GM04504 (cell line): ENCODE measurements around the gene MED12L.
A peak's percentile ranks its signal among the peaks of the same experiment; 100 is the strongest.

ENCODE experiments used
- DNase-seq: peaks from one replicate; pipeline ENCODE4 v3.0.0-alpha.2; 2012; ENCODE audit warnings: low read depth

MED12L gene

DNA sequence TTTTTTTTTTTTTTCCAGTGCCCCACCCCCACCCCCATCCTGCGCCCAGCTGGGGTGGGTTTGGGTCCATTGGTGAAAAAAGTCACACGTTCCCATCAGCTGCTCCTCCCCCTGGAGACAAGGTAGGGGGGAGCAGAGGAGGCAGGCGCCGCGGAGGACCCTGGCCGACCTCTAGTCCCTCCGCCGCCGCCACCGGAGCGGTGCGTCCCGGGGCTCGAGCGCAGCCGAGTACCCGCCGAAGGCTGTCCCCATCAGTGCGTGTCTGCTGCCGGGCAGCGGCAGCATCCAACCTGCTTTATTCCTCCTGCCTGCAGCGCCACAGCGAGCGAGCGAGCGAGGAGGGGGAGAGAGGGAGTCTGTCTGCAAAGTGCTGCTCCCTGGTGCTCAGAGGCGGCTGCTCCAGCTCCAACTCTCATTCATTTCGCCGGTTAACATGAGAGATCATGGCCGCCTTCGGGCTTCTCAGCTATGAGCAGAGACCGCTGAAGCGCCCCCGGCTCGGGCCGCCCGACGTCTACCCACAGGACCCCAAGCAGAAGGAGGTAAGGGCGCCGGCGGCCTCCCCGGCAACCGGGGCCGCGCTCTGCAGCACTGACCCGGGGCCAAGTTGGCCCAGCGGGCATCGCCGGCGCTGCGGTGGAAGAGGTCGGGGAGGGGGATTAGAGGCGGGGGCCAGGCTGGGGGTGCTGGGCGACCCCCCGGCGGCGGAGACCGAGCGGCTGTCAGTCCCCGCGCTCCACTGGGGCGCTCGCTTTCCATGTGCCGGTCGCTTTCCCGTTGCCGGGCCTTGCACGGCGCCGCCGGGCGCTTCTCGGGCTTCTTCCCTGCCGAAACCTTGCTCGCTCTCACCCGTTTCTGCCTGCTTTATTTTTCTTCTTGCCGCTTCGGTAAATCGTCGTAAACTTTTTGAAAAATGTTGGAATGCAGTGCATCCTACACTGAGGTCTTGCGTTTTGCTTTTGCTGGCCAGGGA, 1.3 kb downstream of the MED12L start:
- DNase-seq = peak; percentile 65

- no peak for DNase-seq
Observed at GRCh38 chr3:151087648-151088047, 2.2 kb downstream of the MED12L start.

GRCh38 chr3:151091685-151092345, 6.4 kb downstream of the MED12L start:
- no peak for DNase-seq

GRCh38 chr3:151093148-151093547, 7.7 kb downstream of the MED12L start:
- no peak for DNase-seq

GRCh38 chr3:151093905-151094304, 8.4 kb downstream of the MED12L start:
- no peak for DNase-seq

DNA sequence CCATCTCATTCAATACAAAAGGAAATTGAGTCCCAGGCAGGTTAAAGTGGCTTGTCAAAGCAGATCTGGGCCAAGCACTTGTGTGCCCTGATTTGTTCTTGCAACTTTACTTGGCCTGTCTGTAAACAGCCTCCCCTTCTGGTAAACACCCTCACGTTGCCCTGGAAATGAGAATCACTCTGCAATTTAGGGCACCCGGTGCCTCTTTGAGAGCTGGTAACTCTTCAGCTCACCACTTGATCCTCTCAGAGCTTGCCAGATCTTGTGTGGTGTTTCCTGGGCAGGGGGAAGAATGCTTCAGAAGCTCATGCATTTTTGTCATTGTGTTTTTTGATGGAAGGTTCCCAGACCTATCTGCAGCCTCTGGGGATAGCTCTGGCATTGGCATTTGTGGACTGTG, 11.3 kb downstream of the MED12L start:
- no peak for DNase-seq

DNA sequence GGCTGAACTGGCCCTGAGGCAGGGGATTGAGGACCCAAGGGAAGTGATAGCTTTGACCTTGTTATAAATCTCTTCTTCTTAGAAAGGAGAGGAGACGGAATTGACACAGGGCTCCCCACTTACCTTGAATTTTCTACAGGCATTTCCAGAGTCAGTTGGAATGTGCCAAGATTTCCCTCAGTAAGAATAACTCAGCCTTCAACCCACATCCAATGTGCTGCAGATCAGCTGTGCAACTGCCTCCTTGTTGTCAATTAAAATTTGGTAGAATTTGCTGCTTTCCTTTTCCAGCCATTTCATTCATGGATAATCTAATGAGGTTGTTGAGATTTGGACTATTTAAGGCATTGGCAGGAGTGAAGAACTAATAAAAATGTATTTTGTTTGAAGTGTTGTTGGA, 14.6 kb downstream of the MED12L start:
- no peak for DNase-seq

GRCh38 chr3:151101270-151101969, 16.0 kb downstream of the MED12L start:
- no peak for DNase-seq

- DNase-seq = no peak
Observed at GRCh38 chr3:151106311-151106710, 20.8 kb downstream of the MED12L start.

DNA sequence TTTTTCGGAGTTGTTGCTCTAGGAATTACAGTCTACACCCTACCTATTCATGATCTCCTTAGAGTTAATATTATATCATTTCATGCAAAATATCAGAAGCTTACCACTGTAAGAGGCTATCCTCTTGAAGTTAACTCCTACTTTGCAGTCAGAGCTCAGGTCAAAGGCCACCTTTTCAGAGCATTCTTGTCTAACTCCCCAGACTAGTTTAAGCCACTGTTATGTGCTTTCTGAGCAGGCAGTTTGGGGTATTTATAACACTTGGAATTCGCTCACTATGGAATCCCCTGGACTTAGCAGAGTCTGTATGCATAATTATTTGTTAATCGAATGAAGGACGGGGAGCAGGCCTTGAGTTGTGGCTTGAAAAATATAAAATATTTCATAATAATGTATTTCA, 21.7 kb downstream of the MED12L start:
- no peak for DNase-seq

GRCh38 chr3:151107701-151108100, 22.2 kb downstream of the MED12L start:
- DNase-seq = no peak

DNA sequence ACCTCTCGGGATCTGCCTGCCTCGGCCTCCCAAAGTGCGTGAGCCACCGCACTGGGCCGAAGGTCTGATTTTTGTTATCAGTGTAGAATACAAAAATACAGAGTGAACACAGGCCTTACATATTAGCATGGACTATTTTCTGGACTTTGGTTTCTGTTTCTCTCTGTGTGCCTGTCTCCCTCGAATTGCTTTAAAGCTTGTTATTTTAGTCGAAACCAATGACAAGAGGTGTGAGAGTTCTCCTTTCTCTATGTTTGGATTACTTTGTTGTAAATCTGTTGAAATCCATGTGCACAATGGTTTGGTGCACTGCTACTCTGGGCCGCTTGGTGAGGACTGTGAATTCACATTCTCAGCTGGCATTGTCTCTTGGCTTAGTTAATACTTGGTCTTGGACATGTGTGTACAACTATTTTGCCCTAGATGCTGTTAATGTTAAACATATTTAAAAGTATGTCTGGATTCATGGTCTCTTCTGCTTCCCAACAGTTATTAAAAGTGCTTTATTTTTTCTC, 23.9 kb downstream of the MED12L start:
- no peak for DNase-seq

- DNase-seq = no peak
Observed at GRCh38 chr3:151112731-151113130, 27.3 kb downstream of the MED12L start.

DNA sequence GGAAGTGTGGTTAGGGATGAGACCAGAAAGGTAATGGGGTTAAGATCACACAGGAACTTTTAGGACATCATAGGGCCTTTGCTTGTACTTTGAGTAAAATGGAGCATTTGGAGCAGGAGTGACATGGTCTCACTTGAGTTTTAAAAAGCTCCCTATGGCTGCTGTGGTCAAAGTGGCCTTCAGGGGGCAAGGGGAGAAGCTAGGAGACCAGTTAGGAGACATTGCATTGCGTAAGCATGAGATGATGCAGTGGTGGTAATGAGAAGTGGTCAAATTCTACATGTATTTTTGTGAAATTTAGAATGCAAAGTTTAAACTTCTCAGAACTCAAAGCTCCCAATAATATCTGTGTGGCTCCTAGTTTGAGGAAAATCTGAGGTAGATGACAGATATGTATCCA, 27.9 kb downstream of the MED12L start:
- DNase-seq = no peak

DNA sequence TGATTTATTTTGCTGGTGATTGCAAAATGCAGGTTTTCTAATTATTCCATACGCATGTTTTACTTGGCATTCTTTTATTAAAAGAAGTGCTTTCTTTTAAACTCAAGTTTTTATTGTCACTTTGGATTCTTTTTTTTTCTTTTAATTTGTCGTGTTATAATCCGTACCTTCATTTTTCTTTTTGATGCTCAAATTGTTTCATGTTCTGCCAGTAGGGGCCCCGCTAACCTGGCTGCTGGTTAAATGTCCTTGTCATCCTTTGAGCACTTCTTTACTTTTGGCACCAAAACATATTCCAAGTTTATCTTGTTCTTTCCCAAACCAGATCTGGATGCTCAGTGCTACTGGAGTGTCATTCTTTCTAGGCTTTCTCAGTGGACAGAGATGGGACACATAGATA, 31.6 kb downstream of the MED12L start:
- no peak for DNase-seq

DNA sequence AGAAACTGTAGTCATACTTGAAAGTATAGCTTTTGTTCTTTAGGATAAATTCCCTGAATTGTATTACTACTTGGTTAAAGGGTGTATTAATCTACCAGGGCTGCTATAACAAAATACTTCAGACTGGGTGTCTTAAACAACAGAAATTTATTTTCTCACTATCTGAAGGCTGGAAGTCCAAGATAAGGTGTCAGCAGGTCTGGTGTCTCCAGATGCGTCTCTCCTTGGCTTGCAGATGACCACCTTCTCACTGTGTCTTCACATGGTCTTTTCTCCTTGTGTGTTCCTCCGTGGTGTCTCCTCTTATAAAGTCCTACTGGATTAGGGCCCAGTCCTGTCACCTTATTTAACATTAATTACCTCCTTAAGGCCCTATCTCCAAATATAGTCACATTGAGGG, 33.7 kb downstream of the MED12L start:
- no peak for DNase-seq

- DNase-seq = no peak
Observed at GRCh38 chr3:151120409-151120808, 34.9 kb downstream of the MED12L start.

GRCh38 chr3:151121016-151121415, 35.6 kb downstream of the MED12L start:
- no peak for DNase-seq

DNA sequence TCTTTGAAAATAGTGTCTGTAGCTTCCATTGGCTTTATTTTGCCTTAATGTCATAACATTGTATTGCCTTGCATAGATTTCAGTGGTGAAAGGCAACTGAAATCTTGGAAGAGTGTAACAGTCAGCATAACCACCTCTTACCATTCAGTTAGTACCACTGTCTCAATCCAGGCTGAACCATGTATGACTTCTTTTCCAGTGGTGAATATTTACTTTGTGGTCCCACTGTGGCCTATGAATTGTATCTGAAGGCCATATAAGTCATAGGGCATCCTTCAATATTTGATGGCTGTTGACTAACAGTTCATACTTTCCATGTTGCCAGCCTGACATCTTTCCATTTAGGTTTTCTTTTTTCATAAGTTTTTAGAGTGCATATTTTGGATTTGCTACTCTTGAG, 38.4 kb downstream of the MED12L start:
- no peak for DNase-seq

- DNase-seq = no peak
Observed at GRCh38 chr3:151124476-151124875, 39.0 kb downstream of the MED12L start.

- no peak for DNase-seq
Observed at GRCh38 chr3:151130428-151130827, 45.0 kb downstream of the MED12L start.

DNA sequence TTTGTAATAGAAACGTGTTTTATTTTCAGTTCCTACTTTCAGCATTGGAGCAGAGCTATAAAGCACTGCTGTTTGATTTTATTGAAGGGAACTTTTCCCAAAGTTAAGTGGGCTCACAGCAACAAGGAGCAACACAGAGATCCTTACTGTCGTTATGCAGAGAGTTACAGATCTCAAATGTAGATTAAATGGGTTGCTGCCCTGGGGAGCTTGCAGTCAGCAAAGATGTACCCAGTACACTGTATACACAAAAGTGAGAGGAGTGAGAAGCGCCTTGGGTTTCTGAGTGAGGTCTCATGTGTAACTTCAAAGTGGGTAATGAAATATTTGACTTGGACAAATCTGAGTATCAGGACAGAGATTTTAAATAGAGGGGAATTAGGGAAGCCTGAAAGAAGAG, 47.7 kb downstream of the MED12L start:
- DNase-seq = no peak
